GM23338 (cell line): ENCODE data around the gene SLC25A22. TPM values are rescaled to one million over a fixed set of nuclear protein-coding genes. Genes with fewer than 3 reads are reported as not detected.
A peak's percentile ranks its signal among the peaks of the same experiment; 100 is the strongest.

ENCODE experiments used
- ATAC-seq: fragments of 200-7000 bp; cut with Tn5 transposase; 3 replicates; pipeline ENCODE4 v1.9.1; 2020
- DNase-seq: peaks from one replicate; pipeline ENCODE4 v3.0.0-alpha.2; 2015; ENCODE audit warnings: low spot score
- H2AFZ ChIP-seq: fragments of 200-600 bp; sonication (generic); 2 replicates; pipeline ENCODE4 v1.8.0; 2016; ENCODE audit warnings: antibody characterized with exemption, mild to moderate bottlenecking, moderate library complexity
- H3F3A ChIP-seq: fragments of 200-600 bp; sonication (generic); replicated peaks from 2 replicates; pipeline ENCODE4 v1.8.0; 2017; ENCODE audit warnings: antibody characterized with exemption, mixed run types, low read depth
- H3K27ac ChIP-seq: fragments of 200-600 bp; sonication (generic); 2 replicates; pipeline ENCODE4 v1.6.1; 2016; ENCODE audit warnings: low read depth
- H3K27me3 ChIP-seq: fragments of 200-600 bp; sonication (generic); 2 replicates; pipeline ENCODE4 v1.8.0; 2016; ENCODE audit warnings: mild to moderate bottlenecking, mixed run types, moderate library complexity; ENCODE audit not compliant: insufficient read depth
- H3K36me3 ChIP-seq: fragments of 200-600 bp; sonication (generic); 2 replicates; pipeline ENCODE4 v1.8.0; 2016; ENCODE audit warnings: mild to moderate bottlenecking; ENCODE audit not compliant: insufficient read depth
- H3K4me1 ChIP-seq: fragments of 200-600 bp; sonication (generic); 2 replicates; pipeline ENCODE4 v1.8.0; 2016; ENCODE audit warnings: mild to moderate bottlenecking, moderate library complexity; ENCODE audit not compliant: insufficient read depth
- H3K4me2 ChIP-seq: fragments of 200-600 bp; sonication (generic); 2 replicates; pipeline ENCODE4 v1.7.1; 2017; ENCODE audit warnings: mixed run types
- H3K4me3 ChIP-seq: fragments of 200-600 bp; sonication (generic); 2 replicates; pipeline ENCODE4 v1.6.1; 2016; ENCODE audit warnings: mixed run types
- H3K79me2 ChIP-seq: fragments of 200-600 bp; sonication (generic); replicated peaks from 2 replicates; pipeline ENCODE4 v1.8.0; 2017; ENCODE audit warnings: mild to moderate bottlenecking; ENCODE audit not compliant: insufficient read depth
- H3K9me2 ChIP-seq: fragments of 200-600 bp; sonication (generic); 2 replicates; pipeline ENCODE4 v1.8.0; 2017; ENCODE audit not compliant: insufficient read depth
- H4K20me1 ChIP-seq: fragments of 200-600 bp; sonication (generic); replicated peaks from 2 replicates; pipeline ENCODE4 v1.8.0; 2017; ENCODE audit warnings: mild to moderate bottlenecking; ENCODE audit not compliant: insufficient read depth
- H3K27ac Mint-ChIP-seq: 2 replicates; pipeline ENCODE4 v1.8.0; 2020; ENCODE audit warnings: inconsistent platforms, mild to moderate bottlenecking, moderate library complexity, mixed read lengths
- H3K27me3 Mint-ChIP-seq: 3 replicates; pipeline ENCODE4 v1.8.0; 2022; ENCODE audit warnings: low read depth, mild to moderate bottlenecking, moderate library complexity, mixed read lengths, inconsistent platforms; ENCODE audit not compliant: insufficient read depth, poor library complexity
- H3K36me3 Mint-ChIP-seq: 3 replicates; pipeline ENCODE4 v1.8.0; 2021; ENCODE audit warnings: low read depth, mild to moderate bottlenecking, inconsistent platforms, moderate library complexity, mixed read lengths
- H3K4me1 Mint-ChIP-seq: 3 replicates; pipeline ENCODE4 v1.8.0; 2020; ENCODE audit warnings: mild to moderate bottlenecking, inconsistent platforms, mixed read lengths
- H3K4me3 Mint-ChIP-seq: 3 replicates; pipeline ENCODE4 v1.8.0; 2021; ENCODE audit warnings: moderate library complexity, mild to moderate bottlenecking, inconsistent platforms, mixed read lengths
- H3K9me3 Mint-ChIP-seq: 3 replicates; pipeline ENCODE4 v1.8.0; 2020; ENCODE audit warnings: moderate library complexity, mild to moderate bottlenecking, inconsistent platforms, mixed read lengths
- EZH2 ChIP-seq: fragments of 200-600 bp; sonication (generic); IDR thresholded peaks from one replicate; pipeline ENCODE4 v1.8.0; 2017; ENCODE audit warnings: antibody characterized with exemption, mild to moderate bottlenecking, low read depth; ENCODE audit not compliant: unreplicated experiment
- EZH2phosphoT487 ChIP-seq: fragments of 200-600 bp; sonication (generic); IDR thresholded peaks from one replicate; pipeline ENCODE4 v1.8.1; 2018; ENCODE audit warnings: antibody characterized with exemption; ENCODE audit not compliant: unreplicated experiment
- JUNB ChIP-seq: IDR thresholded peaks from one replicate; pipeline ENCODE4 v1.6.1; 2016; ENCODE audit warnings: antibody characterized with exemption; ENCODE audit not compliant: unreplicated experiment
- NANOG ChIP-seq: IDR thresholded peaks from 2 replicates; pipeline ENCODE4 v1.6.1; 2016; ENCODE audit warnings: antibody characterized with exemption, borderline replicate concordance
- POLR2AphosphoS5 ChIP-seq: IDR thresholded peaks from 2 replicates; pipeline ENCODE4 v1.6.1; 2016; ENCODE audit warnings: antibody characterized with exemption, low read depth
- STAT1 ChIP-seq: IDR thresholded peaks from one replicate; pipeline ENCODE4 v1.6.1; 2016; ENCODE audit warnings: antibody characterized with exemption; ENCODE audit not compliant: unreplicated experiment
- ZNF114 ChIP-seq: fragments of 250-450 bp; sonication (Bioruptor Pico); IDR thresholded peaks from 2 replicates; pipeline ENCODE4 v1.5.0; 2020; ENCODE audit warnings: mild to moderate bottlenecking, moderate library complexity
- polyA plus RNA-seq: library from polyadenylated mRNA; unstranded; fragments of >200 nt; fragmentation: Nextera tagmentation; extraction: Ambion mirVana; gene quantifications from 2 replicates; pipeline ENCODE4 v1.2.1, GENCODE V29; 2016
- total RNA-seq: library from RNA; depleted of rRNA; stranded (reverse); fragments of >200 nt; shearing (Covaris generic); gene quantifications from 2 replicates; pipeline ENCODE4 v1.2.3, GENCODE V29; 2014
- TF ChIP-seq, protein P1 (sequence below), 2 experiments: fragments of 200-600 bp in 1 of 2; sonication (generic) in 1 of 2; conservative IDR thresholded peaks; 2 replicates each; pipeline versions ENCODE4 v1.5.1 to v1.6.1; 2016 to 2017; ENCODE audit warnings: antibody characterized with exemption in 2 of 2, low read depth in 2 of 2, mild to moderate bottlenecking in 2 of 2, moderate library complexity in 1 of 2
- TF ChIP-seq, protein P2 (sequence below): IDR thresholded peaks from 2 replicates; pipeline ENCODE4 v1.6.1; 2016; ENCODE audit warnings: antibody characterized with exemption

The SLC25A22 gene
- total and polyA plus RNA-seq, 2 experiments from 2014 or later = 21.0 to 46.4 TPM

DNA sequence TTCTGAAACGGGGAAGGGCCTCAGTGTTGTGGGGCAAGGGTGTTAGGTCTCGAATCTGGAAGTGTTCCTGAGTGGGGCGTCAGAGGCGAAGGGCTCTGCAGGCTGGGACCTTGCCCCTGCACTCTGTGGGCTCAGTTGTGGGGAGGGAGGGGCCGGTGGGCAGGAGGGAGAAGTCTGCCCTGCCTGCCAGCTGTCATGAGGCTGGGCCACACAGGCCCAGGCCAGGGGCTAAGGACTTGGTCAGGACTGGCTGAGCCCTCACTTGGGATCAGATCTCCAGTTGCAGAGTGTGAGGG is 29.8 kb upstream of the SLC25A22 start, which contains the start of gene CRACR2B:
Gene CRACR2B, plus strand, starts transcription at position 23 of the 296 bp plus-strand sequence. CDS start 689 bp downstream, outside the sequence.
- peaks cover 26% of the 10 kb centered on the region for H3K4me1 ChIP-seq
- peak within 1 kb of the TSS; percentile 89 for H3K4me3 ChIP-seq
- Mint-ChIP-seq H3K27me3 (peaks cover 61% of the 10 kb centered on the region), H3K27ac (0 out of 2 replicates have a peak within 1 kb of the TSS, but pooled peaks have one; percentile 67), H3K36me3 (peaks cover 7% of the 10 kb centered on the region; the same call in 1 of the 3 replicates), H3K4me1 (peaks cover 42% of the 10 kb centered on the region), H3K4me3 (peak within 1 kb of the TSS; percentile 79), H3K9me3 (no peaks in the 10 kb centered on the region; the same call in 2 of the 3 replicates)
- H3K79me2 ChIP-seq = no peaks in the 10 kb centered on the region
- no peaks in the 10 kb centered on the region for H3K9me2 ChIP-seq
- H3K27ac ChIP-seq = peak within 1 kb of the TSS; percentile 90
- peak within 1 kb of the TSS; percentile 96 for H2AFZ ChIP-seq
- DNase-seq = no peak
- no peaks in the 10 kb centered on the region for H3K36me3 ChIP-seq
- TF ChIP-seq POLR2AphosphoS5 = no peak
- no peak for TF ChIP-seq STAT1
- TF ChIP-seq, protein P1, sequence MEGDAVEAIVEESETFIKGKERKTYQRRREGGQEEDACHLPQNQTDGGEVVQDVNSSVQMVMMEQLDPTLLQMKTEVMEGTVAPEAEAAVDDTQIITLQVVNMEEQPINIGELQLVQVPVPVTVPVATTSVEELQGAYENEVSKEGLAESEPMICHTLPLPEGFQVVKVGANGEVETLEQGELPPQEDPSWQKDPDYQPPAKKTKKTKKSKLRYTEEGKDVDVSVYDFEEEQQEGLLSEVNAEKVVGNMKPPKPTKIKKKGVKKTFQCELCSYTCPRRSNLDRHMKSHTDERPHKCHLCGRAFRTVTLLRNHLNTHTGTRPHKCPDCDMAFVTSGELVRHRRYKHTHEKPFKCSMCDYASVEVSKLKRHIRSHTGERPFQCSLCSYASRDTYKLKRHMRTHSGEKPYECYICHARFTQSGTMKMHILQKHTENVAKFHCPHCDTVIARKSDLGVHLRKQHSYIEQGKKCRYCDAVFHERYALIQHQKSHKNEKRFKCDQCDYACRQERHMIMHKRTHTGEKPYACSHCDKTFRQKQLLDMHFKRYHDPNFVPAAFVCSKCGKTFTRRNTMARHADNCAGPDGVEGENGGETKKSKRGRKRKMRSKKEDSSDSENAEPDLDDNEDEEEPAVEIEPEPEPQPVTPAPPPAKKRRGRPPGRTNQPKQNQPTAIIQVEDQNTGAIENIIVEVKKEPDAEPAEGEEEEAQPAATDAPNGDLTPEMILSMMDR (conservative IDR thresholded peaks at IDR 0.05; ENCODE audit: low read depth in 2 of 2) = no peak
- TF ChIP-seq NANOG = no peak
- H3K27me3 ChIP-seq = peaks cover 28% of the 10 kb centered on the region
- peaks cover 24% of the 10 kb centered on the region for H3F3A ChIP-seq
- H3K4me2 ChIP-seq = peak within 1 kb of the TSS; percentile 98
- no peaks in the 10 kb centered on the region; the same call in 1 of the 2 replicates for H4K20me1 ChIP-seq
- no peak for ATAC-seq

DNA sequence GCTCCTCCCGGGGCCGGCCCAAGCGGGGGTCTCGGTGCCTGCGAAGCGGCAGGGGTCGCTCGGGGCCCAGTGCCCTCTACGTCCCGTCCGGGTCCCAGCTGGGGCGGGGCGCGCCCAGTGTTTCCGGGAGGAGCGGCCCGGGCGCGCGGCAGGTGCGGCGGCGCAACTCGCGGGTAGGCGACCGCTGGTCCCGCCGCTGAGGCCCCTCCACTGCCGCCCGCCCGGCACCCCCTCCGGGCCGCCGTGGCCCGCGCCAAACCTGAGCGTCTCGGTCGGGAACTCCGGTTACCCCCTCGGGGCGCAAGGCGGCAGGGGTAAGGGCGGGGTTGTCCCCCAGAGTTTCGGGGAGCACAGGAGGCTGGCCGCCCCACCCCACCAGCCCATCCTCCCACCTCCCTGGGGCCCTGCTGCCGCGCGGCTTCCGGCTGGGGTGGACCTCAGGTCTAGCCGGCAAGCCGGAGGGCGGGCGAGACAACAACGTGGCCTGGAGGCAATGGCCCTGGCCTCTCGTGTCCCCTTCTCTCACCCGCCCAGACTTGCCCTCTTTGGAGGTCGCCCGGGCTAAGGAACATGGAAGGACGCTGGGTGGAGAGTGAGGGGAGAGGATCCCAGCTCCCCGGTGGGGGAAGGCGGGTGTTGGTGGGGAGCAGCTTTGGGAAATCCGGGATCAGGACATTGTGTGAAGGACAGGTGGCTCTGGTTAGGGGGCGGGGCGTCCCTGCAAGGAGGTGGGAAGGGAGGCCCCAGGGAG is 29.2 kb upstream of the SLC25A22 start:
- Histone ChIP-seq H2AFZ (peak overlapping the region; percentile 96), H3K9me2 (no peaks in the 10 kb centered on the region), H3K4me1 (peaks cover 25% of the 10 kb centered on the region), H4K20me1 (peaks cover 4% of the 10 kb centered on the region; the same call in 1 of the 2 replicates), H3K27me3 (peaks cover 27% of the 10 kb centered on the region), H3K79me2 (no peaks in the 10 kb centered on the region), H3K27ac (peak overlapping the region; percentile 90), H3F3A (peaks cover 24% of the 10 kb centered on the region), H3K4me3 (peak overlapping the region; percentile 82), H3K36me3 (no peaks in the 10 kb centered on the region), H3K4me2 (peak overlapping the region; percentile 98)
- Mint-ChIP-seq H3K4me1 (peaks cover 40% of the 10 kb centered on the region), H3K27ac (0 out of 2 replicates have a peak overlapping the region, but pooled peaks have one; percentile 67), H3K36me3 (peaks cover 7% of the 10 kb centered on the region; the same call in 1 of the 3 replicates), H3K9me3 (no peaks in the 10 kb centered on the region; the same call in 2 of the 3 replicates), H3K27me3 (peaks cover 63% of the 10 kb centered on the region), H3K4me3 (peak overlapping the region; percentile 79)
- TF ChIP-seq EZH2phosphoT487 (no peak), EZH2 (no peak), JUNB (no peak), NANOG (no peak), ZNF114 (CRISPR knock-in tag) (no peak), STAT1 (no peak), POLR2AphosphoS5 (peak; percentile 75)
- TF ChIP-seq, protein P2, sequence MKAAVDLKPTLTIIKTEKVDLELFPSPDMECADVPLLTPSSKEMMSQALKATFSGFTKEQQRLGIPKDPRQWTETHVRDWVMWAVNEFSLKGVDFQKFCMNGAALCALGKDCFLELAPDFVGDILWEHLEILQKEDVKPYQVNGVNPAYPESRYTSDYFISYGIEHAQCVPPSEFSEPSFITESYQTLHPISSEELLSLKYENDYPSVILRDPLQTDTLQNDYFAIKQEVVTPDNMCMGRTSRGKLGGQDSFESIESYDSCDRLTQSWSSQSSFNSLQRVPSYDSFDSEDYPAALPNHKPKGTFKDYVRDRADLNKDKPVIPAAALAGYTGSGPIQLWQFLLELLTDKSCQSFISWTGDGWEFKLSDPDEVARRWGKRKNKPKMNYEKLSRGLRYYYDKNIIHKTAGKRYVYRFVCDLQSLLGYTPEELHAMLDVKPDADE = peak; percentile 29; the same call in 1 of the 2 replicates
- TF ChIP-seq, protein P1 (conservative IDR thresholded peaks at IDR 0.05; ENCODE audit: low read depth in 2 of 2) = peak in 1 of 2 experiments; percentile 32; a peak in 1 of 4 replicates
- DNase-seq = peak; percentile 87
- ATAC-seq = peak; percentile 3
